HL-60 (cell line): ENCODE measurements around the gene PPM1M.
"Not testable (repeated sequence)": the region's sequence is repeated elsewhere in the genome, so short reads cannot be mapped to it uniquely, and the experiment has no call there.

Experiments used
- DNase-seq, 2 experiments: peaks; one replicate each; pipeline ENCODE4 v3.0.0-alpha.2; 2010 to 2020; ENCODE audit warnings: low read depth in 1 of 2, low spot score in 1 of 2
- H3K27ac ChIP-seq: fragments of 250-450 bp; sonication (Bioruptor Pico); replicated peaks from 2 replicates; pipeline ENCODE4 v1.5.1; 2020; ENCODE audit warnings: mild to moderate bottlenecking, moderate library complexity
- H3K27me3 ChIP-seq: fragments of 250-450 bp; sonication (Bioruptor Pico); 2 replicates; pipeline ENCODE4 v1.5.1; 2021; ENCODE audit warnings: mild to moderate bottlenecking, moderate library complexity; ENCODE audit not compliant: insufficient read depth, poor library complexity, severe bottlenecking
- H3K4me3 ChIP-seq: replicated peaks from 2 replicates; pipeline ENCODE4 v1.5.1; 2011; ENCODE audit warnings: mild to moderate bottlenecking, control low read depth, low read length; ENCODE audit not compliant: insufficient read depth
- CTCF ChIP-seq: IDR thresholded peaks from one replicate; pipeline ENCODE4 v1.5.1; 2011; ENCODE audit warnings: low read length, control low read depth, inconsistent platforms; ENCODE audit not compliant: insufficient read depth
- GABPA ChIP-seq: IDR thresholded peaks from 2 replicates; pipeline ENCODE4 v1.6.1; 2012; ENCODE audit warnings: low read depth
- POLR2AphosphoS5 ChIP-seq: IDR thresholded peaks from 2 replicates; pipeline ENCODE4 v1.6.1; 2012; ENCODE audit warnings: low read depth
- SPI1 ChIP-seq: IDR thresholded peaks from 2 replicates; pipeline ENCODE4 v1.6.1; 2012; ENCODE audit warnings: low read depth, mild to moderate bottlenecking, borderline replicate concordance
- TF ChIP-seq, protein P1 (sequence below): IDR thresholded peaks from 2 replicates; pipeline ENCODE4 v1.6.1; 2012; ENCODE audit warnings: low read depth; ENCODE audit not compliant: insufficient replicate concordance

Gene PPM1M

GRCh38 chr3:52280050-52280461 lies 34.5 kb downstream of the PPM1M start:
- Histone ChIP-seq H3K27me3 (no peaks in the 10 kb centered on the region), H3K4me3 (no peak overlapping the region), H3K27ac (peak overlapping the region; percentile 92)
- DNase-seq: no peak
- no peak for TF ChIP-seq CTCF
- TF ChIP-seq GABPA: no peak
- TF ChIP-seq SPI1: no peak
- TF ChIP-seq, protein P1, sequence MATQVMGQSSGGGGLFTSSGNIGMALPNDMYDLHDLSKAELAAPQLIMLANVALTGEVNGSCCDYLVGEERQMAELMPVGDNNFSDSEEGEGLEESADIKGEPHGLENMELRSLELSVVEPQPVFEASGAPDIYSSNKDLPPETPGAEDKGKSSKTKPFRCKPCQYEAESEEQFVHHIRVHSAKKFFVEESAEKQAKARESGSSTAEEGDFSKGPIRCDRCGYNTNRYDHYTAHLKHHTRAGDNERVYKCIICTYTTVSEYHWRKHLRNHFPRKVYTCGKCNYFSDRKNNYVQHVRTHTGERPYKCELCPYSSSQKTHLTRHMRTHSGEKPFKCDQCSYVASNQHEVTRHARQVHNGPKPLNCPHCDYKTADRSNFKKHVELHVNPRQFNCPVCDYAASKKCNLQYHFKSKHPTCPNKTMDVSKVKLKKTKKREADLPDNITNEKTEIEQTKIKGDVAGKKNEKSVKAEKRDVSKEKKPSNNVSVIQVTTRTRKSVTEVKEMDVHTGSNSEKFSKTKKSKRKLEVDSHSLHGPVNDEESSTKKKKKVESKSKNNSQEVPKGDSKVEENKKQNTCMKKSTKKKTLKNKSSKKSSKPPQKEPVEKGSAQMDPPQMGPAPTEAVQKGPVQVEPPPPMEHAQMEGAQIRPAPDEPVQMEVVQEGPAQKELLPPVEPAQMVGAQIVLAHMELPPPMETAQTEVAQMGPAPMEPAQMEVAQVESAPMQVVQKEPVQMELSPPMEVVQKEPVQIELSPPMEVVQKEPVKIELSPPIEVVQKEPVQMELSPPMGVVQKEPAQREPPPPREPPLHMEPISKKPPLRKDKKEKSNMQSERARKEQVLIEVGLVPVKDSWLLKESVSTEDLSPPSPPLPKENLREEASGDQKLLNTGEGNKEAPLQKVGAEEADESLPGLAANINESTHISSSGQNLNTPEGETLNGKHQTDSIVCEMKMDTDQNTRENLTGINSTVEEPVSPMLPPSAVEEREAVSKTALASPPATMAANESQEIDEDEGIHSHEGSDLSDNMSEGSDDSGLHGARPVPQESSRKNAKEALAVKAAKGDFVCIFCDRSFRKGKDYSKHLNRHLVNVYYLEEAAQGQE: no peak
- no peak for TF ChIP-seq POLR2AphosphoS5

- Histone ChIP-seq H3K27me3 (no peaks in the 10 kb centered on the region), H3K27ac (peak overlapping the region; percentile 72), H3K4me3 (no peak overlapping the region)
- TF ChIP-seq SPI1: peak; percentile 68
- no peak for TF ChIP-seq CTCF
- TF ChIP-seq GABPA: no peak
- 0 out of 2 replicates have a peak, but pooled peaks have one; percentile 26 for TF ChIP-seq POLR2AphosphoS5
- TF ChIP-seq, protein P1: no peak
- DNase-seq: peak in 1 of 2 experiments; percentile 69
These were observed 36.6 kb downstream of the PPM1M start for GRCh38 chr3:52281981-52282801.

DNA sequence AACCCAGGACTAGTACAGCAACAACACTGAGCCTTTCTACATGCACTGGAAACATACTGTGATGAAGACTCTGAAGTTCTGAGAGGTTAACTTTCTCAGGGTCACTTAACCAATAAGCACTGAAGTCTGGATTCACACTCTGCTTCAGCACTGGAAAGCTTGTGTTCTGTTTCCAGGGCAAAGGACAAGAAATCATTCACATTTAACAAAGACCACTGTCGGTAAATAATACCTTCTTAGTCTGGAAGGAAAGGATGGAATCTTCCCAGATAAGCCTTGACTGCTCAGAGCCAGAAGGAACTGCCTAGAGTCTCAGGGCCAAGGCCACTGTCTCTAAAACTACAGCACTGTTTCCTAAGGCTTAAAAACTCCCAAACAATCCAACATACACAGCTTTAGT lies 37.7 kb downstream of the PPM1M start:
- Histone ChIP-seq H3K27ac (no peak overlapping the region; the same call in 1 of the 2 replicates), H3K4me3 (no peak overlapping the region), H3K27me3 (no peaks in the 10 kb centered on the region)
- no peak for DNase-seq
- TF ChIP-seq GABPA: no peak
- TF ChIP-seq, protein P1: no peak
- TF ChIP-seq SPI1: no peak
- no peak for TF ChIP-seq POLR2AphosphoS5
- no peak for TF ChIP-seq CTCF

GRCh38 chr3:52284051-52284450 lies 38.5 kb downstream of the PPM1M start:
- H3K27ac ChIP-seq, H3K4me3 ChIP-seq, H3K27me3 ChIP-seq, DNase-seq: not testable (repeated sequence)
